Smooth muscle cell (in vitro differentiated cells): ENCODE data around the gene CRIM1. TPM values are rescaled to one million over a fixed set of nuclear protein-coding genes. Genes with fewer than 3 reads are reported as not detected.

Experiments
- DNase-seq: peaks from one replicate; lab custom pipeline; 2025; ENCODE audit not compliant: unreplicated experiment; lab: John Stamatoyannopoulos, UW
- H2AFZ ChIP-seq: fragments of 200-600 bp; sonication (generic); 2 replicates; pipeline ENCODE4 v1.6.0; 2016; ENCODE audit warnings: antibody characterized with exemption, low read depth, mild to moderate bottlenecking
- H3F3A ChIP-seq: fragments of 200-600 bp; sonication (generic); 2 replicates; pipeline ENCODE4 v1.6.0; 2017; ENCODE audit warnings: antibody characterized with exemption, low read depth
- H3K27ac ChIP-seq: fragments of 200-600 bp; sonication (generic); 2 replicates; pipeline ENCODE4 v1.5.1; 2016; ENCODE audit warnings: low read depth, mild to moderate bottlenecking
- H3K27me3 ChIP-seq: fragments of 200-600 bp; sonication (generic); 2 replicates; pipeline ENCODE4 v1.6.1; 2016; ENCODE audit warnings: low read depth, mild to moderate bottlenecking
- H3K36me3 ChIP-seq: fragments of 200-600 bp; sonication (generic); 2 replicates; pipeline ENCODE4 v1.5.1; 2016; ENCODE audit warnings: low read depth
- H3K4me1 ChIP-seq: fragments of 200-600 bp; sonication (generic); 2 replicates; pipeline ENCODE4 v1.5.1; 2016; ENCODE audit warnings: low read depth
- H3K4me2 ChIP-seq: fragments of 200-600 bp; sonication (generic); 2 replicates; pipeline ENCODE4 v1.6.0; 2016; ENCODE audit warnings: mild to moderate bottlenecking
- H3K4me3 ChIP-seq: fragments of 200-600 bp; sonication (generic); 2 replicates; pipeline ENCODE4 v1.5.1; 2016; ENCODE audit warnings: mild to moderate bottlenecking
- H3K79me2 ChIP-seq: fragments of 200-600 bp; sonication (generic); 2 replicates; pipeline ENCODE4 v1.6.0; 2016; ENCODE audit warnings: low read depth, mild to moderate bottlenecking
- H3K9ac ChIP-seq: fragments of 200-600 bp; sonication (generic); 2 replicates; pipeline ENCODE4 v1.6.0; 2016; ENCODE audit warnings: low read depth
- H3K9me3 ChIP-seq: fragments of 200-600 bp; sonication (generic); replicated peaks from 2 replicates; pipeline ENCODE4 v1.5.1; 2016; ENCODE audit warnings: low read depth
- H4K20me1 ChIP-seq: fragments of 200-600 bp; sonication (generic); 2 replicates; pipeline ENCODE4 v1.6.0; 2016; ENCODE audit warnings: low read depth
- CTCF ChIP-seq: fragments of 200-600 bp; sonication (generic); IDR thresholded peaks from 2 replicates; pipeline ENCODE4 v1.5.1; 2017; ENCODE audit warnings: borderline replicate concordance, mild to moderate bottlenecking, antibody characterized with exemption; ENCODE audit not compliant: insufficient read depth, poor library complexity, severe bottlenecking
- WGBS: methylation state at CpG from one replicate; pipeline ENCODE4 v1.1.7; 2016; ENCODE audit warnings: low lambda C conversion rate; 5-methylcytosine and 5-hydroxymethylcytosine counted together
- polyA plus RNA-seq: library from polyadenylated mRNA; unstranded; fragments of >200 nt; fragmentation: Nextera tagmentation; extraction: Ambion mirVana; gene quantifications from 2 replicates; pipeline ENCODE4 v1.2.1, GENCODE V29; 2016
- total RNA-seq: library from RNA; depleted of rRNA; stranded (reverse); fragments of >200 nt; gene quantifications from 2 replicates; pipeline ENCODE4 v1.2.3, GENCODE V29; 2014

The CRIM1 gene
- total and polyA plus RNA-seq, 2 experiments from 2014 or later: 10.1 to 28.0 TPM

- Histone ChIP-seq H3K27me3 (no peaks in the 10 kb centered on the region), H4K20me1 (no peaks in the 10 kb centered on the region), H3K9me3 (no peaks in the 10 kb centered on the region), H3K4me3 (no peak overlapping the region), H3K27ac (no peak overlapping the region), H2AFZ (no peak overlapping the region), H3K79me2 (no peaks in the 10 kb centered on the region), H3K4me2 (no peak overlapping the region), H3K4me1 (no peaks in the 10 kb centered on the region), H3K36me3 (no peaks in the 10 kb centered on the region), H3F3A (no peaks in the 10 kb centered on the region), H3K9ac (no peak overlapping the region)
- DNase-seq: no peak
- WGBS: 97% methylated on average over 1 of the region's 1 CpG
- TF ChIP-seq CTCF: no peak
Observed at GRCh38 chr2:36318547-36318946, 37.0 kb upstream of the CRIM1 start.

- Histone ChIP-seq H3K4me3 (no peak overlapping the region), H3K27me3 (no peaks in the 10 kb centered on the region), H3K36me3 (no peaks in the 10 kb centered on the region), H4K20me1 (no peaks in the 10 kb centered on the region), H2AFZ (no peak overlapping the region), H3K9ac (no peak overlapping the region), H3F3A (no peaks in the 10 kb centered on the region), H3K27ac (no peak overlapping the region), H3K4me1 (no peaks in the 10 kb centered on the region), H3K9me3 (no peaks in the 10 kb centered on the region), H3K79me2 (no peaks in the 10 kb centered on the region), H3K4me2 (no peak overlapping the region)
- WGBS: 71% methylated on average over 3 of the region's 3 CpGs
- no peak for DNase-seq
- peak; percentile 48 for TF ChIP-seq CTCF
Observed at GRCh38 chr2:36322108-36322507, 33.5 kb upstream of the CRIM1 start.

DNA sequence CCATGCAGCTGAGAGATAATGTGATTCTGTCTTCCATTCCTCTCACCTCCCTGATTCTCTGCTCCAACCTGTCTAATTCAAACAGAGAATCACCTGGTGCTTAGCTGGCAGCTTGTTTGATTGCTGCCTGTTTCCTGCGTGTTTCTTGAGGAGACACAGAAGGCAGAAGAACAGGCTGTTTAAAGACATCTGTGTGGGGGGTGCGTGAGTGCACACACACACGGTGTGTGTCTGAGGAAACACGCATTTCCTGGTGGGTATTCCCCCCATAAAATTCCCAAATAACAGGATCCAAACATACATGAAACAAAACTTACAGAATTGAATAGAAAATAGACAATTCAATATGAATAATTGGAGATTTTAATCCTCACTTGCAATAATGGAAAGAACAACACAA is 29.3 kb upstream of the CRIM1 start:
- no peak for DNase-seq
- H3K27ac ChIP-seq: no peak overlapping the region
- H3K4me1 ChIP-seq: no peaks in the 10 kb centered on the region
- no peak overlapping the region for H3K4me3 ChIP-seq
- H2AFZ ChIP-seq: no peak overlapping the region
- WGBS: 75% methylated on average over 4 of the region's 4 CpGs
- no peaks in the 10 kb centered on the region for H3K9me3 ChIP-seq
- no peaks in the 10 kb centered on the region for H3K27me3 ChIP-seq
- H4K20me1 ChIP-seq: no peaks in the 10 kb centered on the region
- no peaks in the 10 kb centered on the region for H3F3A ChIP-seq
- TF ChIP-seq CTCF: no peak
- no peaks in the 10 kb centered on the region for H3K79me2 ChIP-seq
- H3K9ac ChIP-seq: no peak overlapping the region
- H3K4me2 ChIP-seq: no peak overlapping the region
- no peaks in the 10 kb centered on the region for H3K36me3 ChIP-seq

GRCh38 chr2:36329251-36329650 is 26.3 kb upstream of the CRIM1 start:
- Histone ChIP-seq H3K27ac (peak overlapping the region; percentile 52), H3K79me2 (no peaks in the 10 kb centered on the region), H3K27me3 (no peaks in the 10 kb centered on the region), H3K9me3 (no peaks in the 10 kb centered on the region), H4K20me1 (no peaks in the 10 kb centered on the region), H3K9ac (peak overlapping the region; percentile 37), H3K4me3 (no peak overlapping the region), H3K36me3 (no peaks in the 10 kb centered on the region), H3K4me1 (no peaks in the 10 kb centered on the region), H3F3A (no peaks in the 10 kb centered on the region), H2AFZ (no peak overlapping the region), H3K4me2 (no peak overlapping the region)
- 58% methylated on average over 2 of the region's 2 CpGs for WGBS
- no peak for TF ChIP-seq CTCF
- no peak for DNase-seq
